ENCODE results near the gene CCDC192. TPM values are rescaled to one million over a fixed set of nuclear protein-coding genes. Genes with fewer than 3 reads are reported as not detected.

The CCDC192 gene
- total RNA-seq, 1 donor from 2014 or later = not detected

DNA sequence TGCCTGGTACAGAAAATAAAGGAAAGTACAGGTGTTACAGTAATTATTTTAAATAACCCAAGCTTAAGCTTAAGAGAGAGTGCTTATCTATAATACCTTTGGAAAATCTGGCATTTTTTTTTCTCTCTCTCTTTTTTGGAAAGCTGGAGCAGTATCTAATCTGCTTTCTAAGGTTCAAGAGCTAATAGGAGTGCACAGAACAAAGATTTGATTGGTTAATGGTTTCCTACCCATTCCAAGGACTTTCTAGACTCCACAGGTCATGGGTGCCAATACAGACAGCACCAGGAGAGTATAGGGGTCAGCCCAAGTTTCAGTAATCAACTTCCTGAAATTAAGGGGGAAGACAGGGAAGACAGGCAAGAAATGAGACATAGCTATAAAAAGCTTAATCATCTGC lies 276.3 kb downstream of the CCDC192 start:
- no peak overlapping the region for H3K4me2 ChIP-seq
- H3K9me3 ChIP-seq (ENCODE audit: low read depth) = no peaks in the 10 kb centered on the region
- peaks cover 17% of the 10 kb centered on the region for H3K4me1 Mint-ChIP-seq
- H3K79me2 ChIP-seq (ENCODE audit: low read depth) = no peaks in the 10 kb centered on the region
- H3K27ac Mint-ChIP-seq = no peak overlapping the region
- H3K27me3 Mint-ChIP-seq (ENCODE audit: insufficient read depth, low read depth) = no peaks in the 10 kb centered on the region
- no peak overlapping the region for H2AFZ ChIP-seq (replicated peaks)
- no peaks in the 10 kb centered on the region for H3K9me3 Mint-ChIP-seq
- no peaks in the 10 kb centered on the region for H3F3A ChIP-seq (ENCODE audit: low read depth)
- H3K36me3 ChIP-seq = no peaks in the 10 kb centered on the region
- H3K4me3 ChIP-seq = no peak overlapping the region
- H3K27ac ChIP-seq = no peak overlapping the region
- no peaks in the 10 kb centered on the region for H4K20me1 ChIP-seq (ENCODE audit: low read depth)
- TF ChIP-seq EZH2 (IDR thresholded peaks at IDR 0.05) = no peak
- TF ChIP-seq, protein P1, sequence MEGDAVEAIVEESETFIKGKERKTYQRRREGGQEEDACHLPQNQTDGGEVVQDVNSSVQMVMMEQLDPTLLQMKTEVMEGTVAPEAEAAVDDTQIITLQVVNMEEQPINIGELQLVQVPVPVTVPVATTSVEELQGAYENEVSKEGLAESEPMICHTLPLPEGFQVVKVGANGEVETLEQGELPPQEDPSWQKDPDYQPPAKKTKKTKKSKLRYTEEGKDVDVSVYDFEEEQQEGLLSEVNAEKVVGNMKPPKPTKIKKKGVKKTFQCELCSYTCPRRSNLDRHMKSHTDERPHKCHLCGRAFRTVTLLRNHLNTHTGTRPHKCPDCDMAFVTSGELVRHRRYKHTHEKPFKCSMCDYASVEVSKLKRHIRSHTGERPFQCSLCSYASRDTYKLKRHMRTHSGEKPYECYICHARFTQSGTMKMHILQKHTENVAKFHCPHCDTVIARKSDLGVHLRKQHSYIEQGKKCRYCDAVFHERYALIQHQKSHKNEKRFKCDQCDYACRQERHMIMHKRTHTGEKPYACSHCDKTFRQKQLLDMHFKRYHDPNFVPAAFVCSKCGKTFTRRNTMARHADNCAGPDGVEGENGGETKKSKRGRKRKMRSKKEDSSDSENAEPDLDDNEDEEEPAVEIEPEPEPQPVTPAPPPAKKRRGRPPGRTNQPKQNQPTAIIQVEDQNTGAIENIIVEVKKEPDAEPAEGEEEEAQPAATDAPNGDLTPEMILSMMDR (IDR thresholded peaks at IDR 0.05) = no peak
- no peak for TF ChIP-seq EZH2phosphoT487 (IDR thresholded peaks at IDR 0.05)
- no peaks in the 10 kb centered on the region for H3K4me1 ChIP-seq
- H3K4me3 Mint-ChIP-seq = no peak overlapping the region
- H3K27me3 ChIP-seq = no peaks in the 10 kb centered on the region
- H3K36me3 Mint-ChIP-seq = no peaks in the 10 kb centered on the region
- no peak overlapping the region for H3K9ac ChIP-seq
- no peak for DNase-seq (ENCODE audit: low spot score)

DNA sequence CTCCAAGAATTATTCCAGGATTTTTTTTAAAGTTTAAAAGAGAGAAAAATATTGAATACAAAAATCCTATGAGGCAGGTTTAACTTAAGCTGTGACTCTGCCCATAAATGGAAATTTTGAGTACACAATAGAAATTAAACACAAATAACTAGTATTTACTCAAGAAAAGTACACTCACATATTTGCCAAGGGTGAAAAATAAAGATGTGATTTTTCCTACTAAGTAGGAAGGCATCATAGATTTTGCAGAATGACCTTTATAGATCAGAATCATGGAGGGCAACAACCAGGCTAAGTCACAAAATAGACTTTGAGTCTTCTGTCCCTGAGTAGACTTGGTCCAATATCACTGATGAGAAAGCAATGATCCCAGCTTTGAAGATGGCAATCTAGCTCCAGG lies 277.7 kb downstream of the CCDC192 start:
- no peak overlapping the region for H3K9ac ChIP-seq
- H3K4me1 ChIP-seq = no peaks in the 10 kb centered on the region
- no peaks in the 10 kb centered on the region for H3K27me3 ChIP-seq
- no peak overlapping the region for H2AFZ ChIP-seq (replicated peaks)
- no peak overlapping the region for H3K4me3 ChIP-seq
- no peaks in the 10 kb centered on the region for H3K36me3 ChIP-seq
- H3F3A ChIP-seq (ENCODE audit: low read depth) = no peaks in the 10 kb centered on the region
- no peaks in the 10 kb centered on the region for H3K36me3 Mint-ChIP-seq
- no peak overlapping the region for H3K27ac Mint-ChIP-seq
- H3K9me3 Mint-ChIP-seq = no peaks in the 10 kb centered on the region
- TF ChIP-seq EZH2phosphoT487 (IDR thresholded peaks at IDR 0.05) (no peak), EZH2 (IDR thresholded peaks at IDR 0.05) (no peak)
- TF ChIP-seq, protein P1 (IDR thresholded peaks at IDR 0.05) = no peak
- H3K9me3 ChIP-seq (ENCODE audit: low read depth) = no peaks in the 10 kb centered on the region
- H4K20me1 ChIP-seq (ENCODE audit: low read depth) = no peaks in the 10 kb centered on the region
- H3K4me3 Mint-ChIP-seq = no peak overlapping the region
- H3K4me1 Mint-ChIP-seq = peaks cover 17% of the 10 kb centered on the region
- no peaks in the 10 kb centered on the region for H3K79me2 ChIP-seq (ENCODE audit: low read depth)
- no peak overlapping the region for H3K4me2 ChIP-seq
- DNase-seq (ENCODE audit: low spot score) = no peak
- no peak overlapping the region for H3K27ac ChIP-seq
- H3K27me3 Mint-ChIP-seq (ENCODE audit: insufficient read depth, low read depth) = no peaks in the 10 kb centered on the region

DNA sequence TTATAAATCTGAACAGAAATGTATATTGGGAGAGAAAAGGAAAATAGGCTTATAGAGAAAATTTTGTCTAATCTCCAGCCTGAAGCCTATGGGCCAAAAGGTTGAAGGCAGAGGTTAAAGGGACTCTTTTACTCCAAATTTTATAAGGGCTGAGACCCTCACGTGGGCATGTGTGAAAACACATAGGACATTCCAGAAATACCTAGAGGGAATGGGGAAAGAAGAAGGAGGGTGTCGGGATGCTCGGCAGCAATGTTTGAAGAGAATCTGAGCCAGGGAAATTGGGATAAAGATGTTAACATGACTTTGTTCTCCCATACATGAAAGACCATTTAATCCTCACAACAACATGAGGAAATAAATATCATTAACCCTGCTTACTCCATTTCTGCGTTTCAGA lies 278.3 kb downstream of the CCDC192 start:
- Mint-ChIP-seq H3K4me1 (peaks cover 15% of the 10 kb centered on the region), H3K36me3 (no peaks in the 10 kb centered on the region), H3K27ac (no peak overlapping the region), H3K9me3 (no peaks in the 10 kb centered on the region), H3K4me3 (no peak overlapping the region), H3K27me3 (ENCODE audit: insufficient read depth, low read depth) (no peaks in the 10 kb centered on the region)
- no peak overlapping the region for H3K4me3 ChIP-seq
- H3K4me1 ChIP-seq = no peaks in the 10 kb centered on the region
- H3K27me3 ChIP-seq = no peaks in the 10 kb centered on the region
- H3K9me3 ChIP-seq (ENCODE audit: low read depth) = no peaks in the 10 kb centered on the region
- no peaks in the 10 kb centered on the region for H3K36me3 ChIP-seq
- H4K20me1 ChIP-seq (ENCODE audit: low read depth) = no peaks in the 10 kb centered on the region
- no peak for DNase-seq (ENCODE audit: low spot score)
- H3K27ac ChIP-seq = no peak overlapping the region
- no peak overlapping the region for H3K4me2 ChIP-seq
- TF ChIP-seq EZH2 (IDR thresholded peaks at IDR 0.05) = no peak
- TF ChIP-seq, protein P1 (IDR thresholded peaks at IDR 0.05) = no peak
- TF ChIP-seq EZH2phosphoT487 (IDR thresholded peaks at IDR 0.05) = no peak
- no peaks in the 10 kb centered on the region for H3K79me2 ChIP-seq (ENCODE audit: low read depth)
- H2AFZ ChIP-seq (replicated peaks) = no peak overlapping the region
- H3F3A ChIP-seq (ENCODE audit: low read depth) = no peaks in the 10 kb centered on the region
- H3K9ac ChIP-seq = no peak overlapping the region
